NT2/D1 (cell line): ENCODE results near the gene TMEM62.

Experiments used
- DNase-seq: peaks from one replicate; pipeline ENCODE4 v3.0.0-alpha.2; 2011; ENCODE audit warnings: low read depth, low spot score
- H3K27me3 ChIP-seq: 2 replicates; pipeline ENCODE4 v1.6.0; 2011; ENCODE audit warnings: mild to moderate bottlenecking; ENCODE audit not compliant: insufficient read length, insufficient read depth
- H3K36me3 ChIP-seq: 2 replicates; pipeline ENCODE4 v1.6.1; 2011; ENCODE audit warnings: mild to moderate bottlenecking, low read length, mixed read lengths; ENCODE audit not compliant: insufficient read depth, insufficient read length
- H3K4me1 ChIP-seq: 2 replicates; pipeline ENCODE4 v1.5.1; 2011; ENCODE audit not compliant: insufficient read depth, insufficient read length
- H3K4me3 ChIP-seq: 2 replicates; pipeline ENCODE4 v1.5.1; 2011; ENCODE audit warnings: low read depth; ENCODE audit not compliant: insufficient read length
- H3K9ac ChIP-seq: 2 replicates; pipeline ENCODE4 v1.6.0; 2011; ENCODE audit warnings: low read depth; ENCODE audit not compliant: insufficient read length
- H3K9me3 ChIP-seq: 2 replicates; pipeline ENCODE4 v1.5.1; 2011; ENCODE audit warnings: mild to moderate bottlenecking, low read length; ENCODE audit not compliant: insufficient read depth
- SUZ12 ChIP-seq: IDR thresholded peaks from 2 replicates; pipeline ENCODE4 v1.6.1; 2011; ENCODE audit not compliant: insufficient read length, insufficient read depth; ENCODE audit errors: extremely low read depth
- YY1 ChIP-seq: IDR thresholded peaks from 2 replicates; pipeline ENCODE4 v1.6.1; 2011; ENCODE audit not compliant: insufficient read length, insufficient read depth
- ZNF274 ChIP-seq: IDR thresholded peaks from 2 replicates; pipeline ENCODE4 v1.6.1; 2011; ENCODE audit warnings: mild to moderate bottlenecking, low read depth, low read length

TMEM62 gene

GRCh38 chr15:43134157-43134635 is 810 bp downstream of the TMEM62 start:
- H3K9ac ChIP-seq: peak overlapping the region; percentile 70
- H3K9me3 ChIP-seq: no peaks in the 10 kb centered on the region
- TF ChIP-seq ZNF274: no peak
- TF ChIP-seq SUZ12: no peak
- TF ChIP-seq YY1: no peak
- peaks cover 37% of the 10 kb centered on the region for H3K27me3 ChIP-seq
- H3K4me1 ChIP-seq: no peaks in the 10 kb centered on the region
- DNase-seq: no peak
- peak overlapping the region; percentile 60 for H3K4me3 ChIP-seq
- H3K36me3 ChIP-seq: no peaks in the 10 kb centered on the region

GRCh38 chr15:43135351-43135750 is 2.0 kb downstream of the TMEM62 start:
- no peak for TF ChIP-seq YY1
- no peak for TF ChIP-seq SUZ12
- TF ChIP-seq ZNF274: no peak
- Histone ChIP-seq H3K9ac (no peak overlapping the region), H3K27me3 (peaks cover 37% of the 10 kb centered on the region), H3K4me3 (no peak overlapping the region), H3K9me3 (no peaks in the 10 kb centered on the region), H3K4me1 (no peaks in the 10 kb centered on the region), H3K36me3 (no peaks in the 10 kb centered on the region)
- no peak for DNase-seq

GRCh38 chr15:43143203-43143941 is 10.0 kb downstream of the TMEM62 start:
- Histone ChIP-seq H3K36me3 (no peaks in the 10 kb centered on the region), H3K9me3 (no peaks in the 10 kb centered on the region), H3K9ac (no peak overlapping the region), H3K4me1 (no peaks in the 10 kb centered on the region), H3K27me3 (no peaks in the 10 kb centered on the region), H3K4me3 (no peak overlapping the region)
- no peak for TF ChIP-seq YY1
- no peak for TF ChIP-seq ZNF274
- no peak for TF ChIP-seq SUZ12
- no peak for DNase-seq

GRCh38 chr15:43144512-43144911 is 11.1 kb downstream of the TMEM62 start:
- Histone ChIP-seq H3K9me3 (no peaks in the 10 kb centered on the region), H3K4me1 (no peaks in the 10 kb centered on the region), H3K4me3 (no peak overlapping the region), H3K36me3 (no peaks in the 10 kb centered on the region), H3K9ac (no peak overlapping the region), H3K27me3 (no peaks in the 10 kb centered on the region)
- no peak for DNase-seq
- no peak for TF ChIP-seq SUZ12
- no peak for TF ChIP-seq ZNF274
- no peak for TF ChIP-seq YY1

- TF ChIP-seq YY1 (no peak), ZNF274 (no peak), SUZ12 (no peak)
- H3K36me3 ChIP-seq: no peaks in the 10 kb centered on the region
- H3K4me3 ChIP-seq: no peak overlapping the region
- H3K9ac ChIP-seq: no peak overlapping the region
- no peaks in the 10 kb centered on the region for H3K27me3 ChIP-seq
- H3K4me1 ChIP-seq: no peaks in the 10 kb centered on the region
- no peak for DNase-seq
- H3K9me3 ChIP-seq: no peaks in the 10 kb centered on the region
Measured at GRCh38 chr15:43146184-43146583, 12.8 kb downstream of the TMEM62 start.

GRCh38 chr15:43150191-43150929 is 17.0 kb downstream of the TMEM62 start:
- H3K9me3 ChIP-seq: no peaks in the 10 kb centered on the region
- no peak overlapping the region for H3K9ac ChIP-seq
- DNase-seq: no peak
- no peaks in the 10 kb centered on the region for H3K4me1 ChIP-seq
- no peaks in the 10 kb centered on the region for H3K27me3 ChIP-seq
- no peaks in the 10 kb centered on the region for H3K36me3 ChIP-seq
- H3K4me3 ChIP-seq: no peak overlapping the region
- no peak for TF ChIP-seq YY1
- no peak for TF ChIP-seq SUZ12
- no peak for TF ChIP-seq ZNF274

- Histone ChIP-seq H3K4me1 (no peaks in the 10 kb centered on the region), H3K9ac (no peak overlapping the region), H3K27me3 (no peaks in the 10 kb centered on the region), H3K4me3 (no peak overlapping the region), H3K9me3 (no peaks in the 10 kb centered on the region), H3K36me3 (no peaks in the 10 kb centered on the region)
- DNase-seq: no peak
- TF ChIP-seq YY1: no peak
- no peak for TF ChIP-seq SUZ12
- TF ChIP-seq ZNF274: no peak
Measured at GRCh38 chr15:43151688-43152087, 18.3 kb downstream of the TMEM62 start.
